CD1c-positive myeloid dendritic cell (primary cell): ENCODE measurements around the gene PTCHD1.

Experiments
- DNase-seq: peaks from one replicate; pipeline ENCODE4 v3.0.0-alpha.2; 2016; ENCODE audit errors: extremely low spot score

Gene PTCHD1

DNA sequence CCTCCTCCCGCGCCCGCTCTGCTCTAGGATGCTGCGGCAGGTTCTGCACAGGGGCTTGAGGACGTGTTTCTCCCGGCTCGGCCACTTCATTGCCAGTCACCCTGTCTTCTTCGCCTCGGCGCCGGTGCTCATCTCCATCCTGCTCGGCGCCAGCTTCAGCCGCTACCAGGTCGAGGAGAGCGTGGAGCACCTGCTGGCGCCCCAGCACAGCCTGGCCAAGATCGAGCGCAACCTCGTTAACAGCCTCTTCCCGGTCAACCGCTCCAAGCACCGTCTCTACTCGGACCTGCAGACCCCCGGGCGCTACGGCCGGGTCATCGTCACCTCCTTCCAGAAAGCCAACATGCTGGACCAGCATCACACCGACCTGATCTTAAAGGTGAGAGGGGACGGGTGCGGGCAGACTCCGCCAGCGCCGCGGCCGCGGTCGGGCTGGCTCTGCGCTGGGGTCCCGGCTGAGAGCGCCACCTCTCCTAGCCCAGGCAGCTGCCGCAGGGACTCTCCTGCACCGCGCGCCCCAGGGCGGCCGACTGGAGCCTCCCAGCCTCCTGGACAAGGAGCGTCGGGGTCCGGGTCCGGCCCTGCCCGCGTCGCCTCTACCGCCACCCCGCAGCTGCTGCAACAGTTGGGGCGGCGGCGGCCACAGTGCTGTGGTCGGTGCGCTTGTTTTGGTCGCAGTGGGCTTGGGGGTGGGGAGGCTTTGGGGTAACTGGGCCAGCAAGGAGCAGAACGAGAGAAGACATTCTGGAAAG lies at the start of gene PTCHD1:
TSS of gene PTCHD1 (plus strand) at position 2 of the 752 bp plus-strand sequence. CDS start at position 29, 27 bp downstream.
- DNase-seq, result no peak

DNA sequence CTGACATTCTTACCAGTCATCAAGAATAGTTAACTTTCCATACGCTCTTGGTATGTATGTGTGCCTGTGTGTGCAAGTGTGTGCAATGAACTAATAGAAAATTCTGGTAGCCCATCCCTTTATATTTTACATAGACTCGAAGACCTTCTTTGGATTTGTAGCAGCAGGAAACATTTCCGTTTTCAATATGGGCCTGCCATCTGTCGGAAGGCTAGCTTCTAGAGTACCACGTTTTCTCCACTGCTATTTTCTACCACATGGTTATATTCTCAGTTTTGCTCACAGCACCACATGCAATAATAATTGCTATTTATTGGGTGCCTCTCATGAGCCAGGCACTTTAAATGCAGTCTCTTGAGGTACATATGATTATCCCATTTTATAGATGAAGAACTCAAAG lies 47.9 kb upstream of the PTCHD1 start:
- DNase-seq, result no peak

DNA sequence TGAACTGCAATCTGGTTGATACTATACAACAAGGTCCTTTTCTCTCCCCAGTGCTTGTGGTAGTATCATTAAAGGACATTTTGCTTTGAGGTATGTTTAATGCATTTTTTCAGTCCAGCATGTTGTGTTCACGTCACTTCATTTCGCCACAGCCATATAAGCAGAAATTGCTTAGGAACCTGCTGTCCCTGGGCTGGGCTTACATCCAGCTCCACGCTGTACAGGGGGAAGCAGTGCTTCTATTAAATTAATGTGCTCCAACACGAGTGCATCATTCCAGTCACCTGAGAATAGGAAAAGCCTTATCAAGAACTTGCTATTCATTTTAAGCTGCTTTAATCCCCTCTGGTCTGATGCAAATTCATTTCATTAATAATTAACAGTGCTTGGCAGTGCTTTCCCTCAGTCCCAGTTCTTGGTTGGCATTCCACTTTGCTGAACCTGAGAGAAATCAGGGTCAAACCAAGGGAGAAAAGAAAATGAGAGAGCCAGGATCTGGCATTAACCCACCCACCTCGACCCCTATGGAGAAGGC lies 47.4 kb upstream of the PTCHD1 start:
- no peak for DNase-seq

DNA sequence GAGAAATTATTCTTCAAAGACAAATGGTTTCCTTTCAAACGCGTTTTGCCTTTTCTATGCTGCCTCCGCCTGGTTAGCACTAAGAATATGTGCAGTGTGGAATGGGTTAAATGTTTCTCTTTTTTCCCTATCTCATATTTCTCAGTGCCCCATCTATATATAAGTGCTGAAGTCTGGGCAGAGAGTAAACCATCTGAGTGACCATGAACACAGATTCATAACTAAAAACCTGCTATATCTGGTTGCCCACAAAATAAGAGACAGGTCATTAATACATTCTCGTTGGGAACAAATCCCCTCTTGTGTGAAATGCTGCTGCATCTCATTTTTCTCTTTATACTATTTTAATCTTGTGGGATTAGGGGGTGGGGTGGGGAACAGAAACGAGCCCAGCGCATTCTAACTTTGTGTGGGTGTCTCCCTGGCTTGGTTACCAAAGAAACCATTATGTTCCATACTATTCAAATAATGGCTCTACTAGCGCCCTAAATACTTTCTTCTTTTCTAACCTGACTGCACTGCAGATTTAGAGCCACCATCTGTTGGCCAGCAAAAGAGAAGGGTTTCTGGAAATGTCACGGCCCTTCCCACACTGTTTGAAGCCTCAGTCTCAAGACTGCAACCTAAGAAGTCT lies 42.2 kb upstream of the PTCHD1 start:
- DNase-seq, result no peak

DNA sequence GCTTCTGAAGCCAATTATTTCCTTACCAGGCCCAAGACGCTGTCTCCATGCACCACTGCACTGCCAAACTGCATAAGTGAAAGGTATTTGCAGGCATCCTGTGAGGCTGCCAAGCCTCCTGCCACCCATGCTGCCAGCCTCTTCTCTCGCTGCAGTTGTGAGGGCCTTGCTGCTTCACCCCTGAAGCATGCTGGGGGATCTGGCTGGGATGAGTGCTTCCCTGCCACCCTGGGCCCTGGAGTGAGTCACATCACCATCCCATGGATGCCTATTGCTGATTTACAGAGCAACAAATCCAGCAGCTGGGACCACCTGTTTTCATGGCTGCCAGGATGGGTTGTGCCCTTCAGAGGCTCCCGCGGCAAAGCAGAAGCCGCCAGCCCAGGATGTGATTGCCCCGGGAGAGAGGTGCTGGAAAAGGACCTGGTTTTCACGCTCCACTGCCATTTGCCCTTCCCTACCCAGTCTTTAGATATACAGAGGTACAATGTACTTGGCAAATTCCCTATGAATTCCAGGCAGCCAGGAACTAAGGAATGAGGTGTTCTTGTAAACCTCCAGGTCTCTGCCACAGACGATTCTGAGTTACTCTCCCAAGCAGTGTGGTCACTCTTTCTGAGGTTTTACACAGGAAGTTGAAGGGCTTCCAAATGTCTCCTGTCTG lies 41.5 kb upstream of the PTCHD1 start:
- no peak for DNase-seq

DNA sequence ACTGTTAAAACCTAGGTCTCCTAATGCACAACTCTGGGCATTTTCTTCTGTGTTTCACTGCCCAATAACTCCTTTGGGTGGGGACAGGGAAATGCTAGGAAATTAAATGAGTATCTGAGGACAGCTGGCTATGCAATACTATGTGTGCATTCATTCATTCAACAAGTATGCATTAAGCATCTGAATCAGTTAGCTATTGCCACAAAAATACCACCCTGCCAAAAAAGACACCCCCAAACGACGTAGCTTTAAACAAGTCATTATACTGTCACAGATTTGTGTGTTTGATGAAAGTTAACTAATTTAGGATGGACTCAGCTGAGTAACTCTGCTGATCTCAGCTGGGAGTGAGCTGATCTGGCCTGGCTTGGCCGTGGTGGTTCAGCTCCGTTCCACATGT lies 29.8 kb upstream of the PTCHD1 start:
- no peak for DNase-seq

DNA sequence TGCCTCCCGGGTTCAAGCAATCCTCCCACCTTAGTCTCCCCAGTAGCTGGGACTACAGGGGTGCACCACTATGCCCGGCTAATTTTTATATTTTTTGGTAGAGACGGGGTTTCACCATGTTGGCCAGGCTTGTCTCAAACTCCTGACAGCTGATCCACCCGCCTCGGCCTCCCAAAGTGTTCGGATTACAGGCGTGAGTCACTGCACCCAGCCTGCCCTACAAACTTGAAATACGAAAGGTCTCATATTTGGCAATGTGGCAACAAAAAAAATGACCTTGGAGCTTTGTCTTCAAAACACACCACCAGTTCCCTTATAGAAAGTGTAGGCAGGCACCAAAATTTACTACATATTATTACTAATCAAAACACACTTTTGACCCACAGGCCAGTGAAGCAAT lies 22.9 kb upstream of the PTCHD1 start:
- no peak for DNase-seq

DNA sequence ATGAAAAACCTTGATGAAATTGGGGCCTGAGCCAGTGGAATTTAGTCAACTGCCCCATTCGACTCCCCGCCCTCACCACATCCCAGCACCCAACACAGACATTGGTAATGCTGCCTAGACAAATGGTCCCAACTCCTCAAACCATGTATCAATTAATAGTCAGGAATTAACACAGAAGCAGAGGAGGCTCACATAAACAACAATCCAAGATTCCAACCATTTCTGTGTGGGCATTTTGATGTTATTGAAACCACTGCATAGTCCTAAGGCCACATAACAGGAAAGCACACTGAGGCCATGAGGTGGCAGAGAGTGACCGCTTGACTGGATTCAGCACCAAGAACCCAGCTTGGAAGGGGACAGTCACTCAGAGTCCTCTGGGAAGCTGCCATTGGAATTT lies 22.5 kb upstream of the PTCHD1 start:
- DNase-seq, result no peak

DNA sequence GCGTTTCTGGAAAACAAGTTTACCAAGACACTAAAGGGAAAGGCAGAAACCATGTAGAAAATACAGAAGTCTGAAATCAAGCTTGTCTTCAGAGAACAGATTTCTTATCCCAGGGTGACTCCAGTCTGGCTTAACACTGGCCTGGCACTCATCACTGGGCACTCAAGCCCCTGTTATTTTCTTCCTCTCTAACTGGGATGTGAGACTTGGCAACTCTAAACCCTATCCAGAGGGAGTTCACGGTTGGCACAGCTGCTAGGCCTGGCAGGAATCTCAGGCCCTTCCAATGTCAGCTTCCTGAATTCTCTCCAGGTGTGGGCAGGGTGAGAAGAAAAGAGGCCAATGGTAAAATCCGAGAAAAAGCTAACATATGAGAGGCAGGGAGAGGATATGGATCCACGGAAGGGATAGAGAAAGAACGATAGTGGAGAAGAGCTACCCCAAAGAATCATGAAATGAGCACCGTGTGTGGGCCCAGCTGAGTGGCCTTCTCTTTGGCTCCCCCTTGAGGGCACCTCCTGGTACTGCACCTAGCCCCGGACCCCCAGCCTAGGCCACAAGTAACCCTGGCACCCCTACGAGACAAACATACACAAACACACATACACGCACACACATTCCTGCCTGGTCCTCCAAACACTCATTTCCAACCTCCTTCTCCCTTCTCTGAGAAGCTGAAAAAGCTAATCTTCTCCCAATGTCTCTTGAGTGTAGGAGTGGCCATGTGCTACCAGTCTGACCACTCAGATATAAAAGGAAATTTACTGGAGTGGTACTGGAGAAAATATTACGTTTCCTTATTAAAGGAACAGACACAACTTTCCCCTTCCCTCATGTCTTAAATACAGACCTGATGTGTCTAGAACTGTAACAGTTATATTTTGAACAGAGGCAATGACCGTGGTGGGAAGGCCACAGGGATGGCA lies 16.6 kb upstream of the PTCHD1 start:
- peak; percentile 4 for DNase-seq

DNA sequence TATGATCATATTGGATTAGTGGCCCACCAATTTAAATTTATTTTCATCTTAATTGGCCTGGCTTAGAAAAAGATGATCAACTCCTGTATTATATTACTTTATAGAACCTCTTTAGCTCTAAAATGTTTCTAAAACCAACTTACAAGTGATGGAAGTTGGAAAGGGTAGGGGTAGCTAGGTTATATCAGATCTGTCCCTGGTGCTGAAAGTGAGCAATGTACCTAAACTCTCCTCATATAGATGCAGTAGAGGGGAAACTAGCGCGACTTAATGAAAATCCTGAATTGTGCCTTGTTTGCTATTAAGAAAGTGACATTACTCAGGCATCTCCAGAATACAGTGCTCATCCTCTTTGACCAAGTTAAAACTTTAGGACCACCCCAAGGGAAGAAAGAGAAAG lies 7.5 kb upstream of the PTCHD1 start:
- no peak for DNase-seq

DNA sequence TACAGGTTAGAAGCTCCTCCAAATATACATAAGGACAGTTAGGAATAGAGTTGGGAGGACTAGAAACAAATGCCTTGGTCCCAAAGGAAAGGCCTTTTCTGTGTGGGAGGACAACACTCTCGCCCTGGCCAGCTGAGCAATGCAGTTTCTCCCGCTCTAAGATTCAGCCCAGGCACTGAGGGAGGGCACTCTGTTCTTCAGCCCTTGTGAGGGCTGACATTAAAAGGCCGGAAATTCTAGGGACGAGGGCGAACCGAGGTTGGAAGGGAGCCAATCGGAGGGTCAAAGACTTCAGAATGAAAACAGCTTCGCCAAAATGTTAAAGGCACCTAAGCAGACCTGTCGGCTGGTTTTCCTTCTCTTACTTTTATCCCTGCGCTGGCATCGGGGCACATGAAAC lies 2.9 kb upstream of the PTCHD1 start:
- no peak for DNase-seq

DNA sequence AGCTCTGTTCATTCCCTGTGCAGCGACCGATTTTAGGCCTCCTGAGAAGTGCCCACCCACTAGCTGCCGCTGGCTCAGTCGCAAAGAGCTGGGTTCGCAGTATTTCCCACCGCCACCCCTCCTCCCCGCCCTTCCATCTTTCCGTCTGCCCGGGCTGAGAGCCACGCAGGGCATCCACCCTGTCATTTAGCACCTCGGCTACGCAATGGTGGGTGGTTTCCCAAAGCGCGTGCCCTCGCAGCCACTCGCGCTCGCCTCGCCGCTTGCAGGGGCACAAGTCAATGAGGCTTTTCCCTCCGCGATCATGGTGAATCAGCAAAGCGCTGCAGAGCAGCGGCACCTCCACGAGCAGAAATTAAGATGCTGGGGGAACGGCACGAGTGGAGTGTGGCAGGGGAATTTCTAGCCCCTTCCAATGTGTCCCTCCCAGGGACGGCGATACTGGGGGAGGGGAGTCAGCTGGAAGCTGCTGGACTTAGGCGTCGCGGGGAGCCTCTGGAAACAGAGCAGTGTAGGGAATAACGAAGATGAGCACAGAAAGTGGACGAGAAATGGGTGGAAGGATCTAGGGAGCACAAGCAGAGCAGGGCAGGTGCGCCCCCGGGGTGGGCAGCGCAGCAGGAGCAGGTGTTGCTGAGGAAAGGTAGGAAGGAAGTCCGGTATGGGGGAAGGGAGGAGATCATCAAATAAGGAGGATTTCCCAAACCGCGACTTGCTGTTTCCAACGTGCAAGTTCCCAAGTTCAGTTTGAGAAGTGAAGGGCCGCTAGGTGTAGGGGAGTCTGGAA lies 2.4 kb upstream of the PTCHD1 start:
- no peak for DNase-seq

DNA sequence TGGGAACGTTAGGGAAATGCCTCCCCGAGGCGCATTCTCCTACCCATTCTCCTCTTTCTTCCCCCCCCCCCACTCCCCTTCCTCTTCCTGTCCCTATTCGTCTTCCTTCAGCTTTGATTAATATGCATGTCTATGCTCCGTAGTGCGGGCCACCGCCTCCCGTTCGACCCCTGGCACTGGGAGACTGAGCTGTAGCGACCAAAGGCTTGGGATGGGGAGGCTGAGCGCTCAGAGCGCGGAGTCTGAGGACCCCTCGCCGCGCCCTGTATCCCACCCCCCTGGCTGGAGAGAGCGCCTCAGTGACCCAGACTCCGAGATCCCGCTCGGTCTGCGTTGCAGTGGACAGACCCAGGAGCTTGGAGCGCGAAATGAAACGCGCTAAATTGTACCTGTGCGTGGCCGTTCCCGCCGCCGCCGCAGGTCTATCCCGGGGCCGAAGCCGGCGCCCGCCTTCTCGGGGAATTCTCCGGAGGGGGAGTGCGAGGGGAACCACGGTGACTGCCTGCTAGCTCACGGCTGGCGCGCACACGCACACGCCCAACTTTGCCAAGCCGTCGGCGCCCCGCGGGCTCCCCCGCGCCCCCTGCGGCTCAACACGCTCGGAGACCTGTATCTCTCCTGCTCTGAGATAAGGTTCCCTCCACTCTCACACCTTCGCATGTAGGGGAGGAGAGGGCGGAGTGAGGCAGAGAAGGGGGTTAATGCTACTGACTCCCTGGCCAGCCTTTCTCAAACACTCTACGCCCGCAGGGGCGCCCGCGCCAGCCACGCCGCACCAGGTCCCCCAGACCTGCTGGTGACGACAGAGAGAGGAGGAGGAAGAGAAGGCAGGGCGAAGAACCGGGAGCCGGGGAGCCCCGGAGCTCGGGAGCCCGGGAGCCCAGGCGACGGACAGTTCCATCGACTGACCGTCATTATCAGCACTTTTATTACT lies 1.5 kb upstream of the PTCHD1 start:
- no peak for DNase-seq

DNA sequence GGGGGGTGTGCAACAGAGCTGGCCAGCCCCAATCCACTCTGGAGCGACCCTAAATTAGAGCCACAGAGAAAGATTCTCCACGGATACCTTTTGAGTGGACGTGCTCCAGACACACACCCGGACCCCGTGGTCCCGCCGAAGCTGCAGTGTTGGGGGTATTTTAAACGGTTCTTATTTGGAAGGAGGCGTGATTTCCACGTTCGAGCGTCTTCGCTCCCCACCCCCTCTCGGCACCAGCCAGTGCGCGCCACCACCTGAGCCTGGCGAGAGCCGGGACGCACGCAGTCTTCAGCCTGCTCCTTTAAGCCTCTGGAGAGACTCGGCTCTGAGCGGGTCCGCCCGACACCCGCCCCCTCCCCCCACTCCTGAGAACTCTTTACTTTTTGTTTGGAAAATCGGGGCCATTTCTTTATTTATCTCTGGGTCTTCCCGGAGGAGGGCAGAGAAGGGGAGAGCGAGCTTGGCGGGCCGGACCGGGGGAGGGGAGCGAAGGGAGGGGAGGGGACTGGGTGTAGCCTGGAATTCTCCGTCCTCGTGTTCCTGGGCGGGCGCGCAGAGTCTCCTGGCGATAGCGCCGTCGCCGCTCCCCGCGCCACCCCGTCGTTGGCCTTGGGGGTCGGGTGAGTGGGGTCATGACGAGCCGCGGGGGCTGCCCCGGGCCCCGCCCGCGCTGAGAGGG lies 668 bp upstream of the PTCHD1 start:
- no peak for DNase-seq

DNA sequence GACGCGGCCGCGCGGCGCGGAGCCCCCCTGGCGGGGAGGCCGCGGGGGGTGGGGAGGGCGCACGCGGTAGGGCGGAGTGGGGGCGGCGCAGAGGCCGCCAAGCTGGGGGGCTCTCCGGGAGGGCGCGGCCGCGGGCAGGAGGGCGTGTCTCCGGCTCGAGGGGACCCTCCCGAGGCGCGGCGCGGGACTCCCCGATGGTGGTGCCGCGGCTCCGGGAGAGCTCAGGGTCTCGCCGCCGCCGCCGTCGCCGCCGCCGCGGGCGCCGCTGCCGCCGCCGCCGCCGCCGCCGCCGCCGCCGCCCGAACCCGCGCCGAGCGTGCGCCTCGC lies 165 bp upstream of the PTCHD1 start:
- no peak for DNase-seq

DNA sequence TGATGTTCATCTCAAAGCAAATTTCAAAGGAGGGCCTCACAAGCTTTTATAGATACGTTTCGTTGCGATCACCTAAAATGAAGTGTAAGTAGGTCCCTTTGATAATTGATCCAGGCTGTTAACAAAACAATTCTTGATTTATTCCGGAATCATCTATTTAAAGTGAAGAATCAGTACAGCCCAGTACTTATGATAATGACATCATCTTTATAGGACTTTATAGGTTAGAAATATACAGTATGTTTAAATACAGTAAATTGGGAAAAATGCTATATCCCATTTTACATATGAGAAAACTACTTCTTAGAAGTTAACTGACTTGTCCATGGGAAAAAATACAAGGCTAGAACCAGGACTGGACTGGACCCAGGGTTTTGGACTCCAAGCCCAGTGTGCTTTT lies 3.7 kb downstream of the PTCHD1 start:
- no peak for DNase-seq

DNA sequence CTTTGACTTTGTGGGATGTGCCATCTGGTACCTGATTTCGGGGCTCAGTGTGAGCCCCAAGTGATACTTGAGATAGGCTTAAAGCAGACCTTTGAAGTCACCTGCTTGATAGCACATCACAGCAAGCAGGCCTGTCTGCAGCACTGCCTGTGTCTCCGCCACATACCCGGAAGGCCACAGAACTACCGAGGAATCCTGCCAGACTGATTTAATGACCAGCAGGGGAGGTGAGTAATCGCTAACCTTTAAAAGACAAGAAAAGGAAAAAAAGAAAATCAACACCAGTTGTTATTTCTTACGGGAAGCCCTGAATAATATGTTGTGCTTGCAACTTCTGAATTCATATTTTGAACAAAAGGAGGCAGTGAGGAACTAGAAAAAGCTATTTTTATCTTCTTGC lies 6.8 kb downstream of the PTCHD1 start:
- DNase-seq, result no peak

DNA sequence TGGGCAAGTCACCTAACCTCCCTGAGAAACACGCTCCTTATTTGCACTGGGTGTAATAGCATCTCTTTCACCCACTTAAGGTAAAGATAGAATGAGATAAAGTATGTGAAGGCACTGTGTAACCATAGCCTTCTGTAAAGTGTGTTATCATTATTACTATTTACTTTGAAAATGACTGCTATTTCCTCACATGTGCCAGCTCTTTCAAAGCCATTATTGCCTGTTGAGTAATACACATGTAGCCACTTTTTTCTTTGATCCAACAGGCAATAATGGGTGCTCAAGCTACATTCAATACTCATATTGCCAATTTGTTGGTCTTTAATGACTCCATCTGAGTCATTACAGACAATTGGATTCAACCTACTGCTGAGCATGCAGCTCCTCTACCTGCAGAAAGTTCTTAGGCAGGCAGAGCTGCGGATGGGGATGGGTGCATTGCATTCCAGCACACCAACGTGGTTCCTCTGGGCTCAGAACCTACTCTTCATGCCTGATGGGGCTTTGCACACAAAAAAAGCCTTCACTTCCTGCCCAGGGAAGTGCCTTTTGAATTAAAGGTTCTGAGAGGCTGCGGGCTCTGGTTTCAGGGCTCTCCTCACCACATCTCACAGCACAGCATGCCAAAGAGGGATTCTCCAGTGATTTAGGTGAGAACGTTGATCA lies 9.7 kb downstream of the PTCHD1 start:
- no peak for DNase-seq

DNA sequence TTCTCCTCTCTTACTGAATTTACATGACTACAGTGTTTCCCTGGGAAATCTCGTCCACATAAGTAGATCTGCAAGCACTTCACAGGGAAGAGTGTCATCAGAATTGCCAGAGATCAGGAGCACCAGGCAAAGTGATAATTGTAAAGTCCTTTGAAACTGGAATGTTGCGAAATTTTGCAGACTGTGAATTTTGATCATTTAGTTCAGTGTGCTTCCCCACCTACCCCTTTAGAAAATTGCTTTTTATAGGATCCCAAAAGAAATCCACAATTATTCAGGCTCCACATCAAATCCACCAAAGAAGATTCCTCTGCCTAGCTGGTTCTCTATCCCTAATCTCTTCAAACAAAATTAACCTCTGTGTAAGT lies 10.2 kb downstream of the PTCHD1 start:
- no peak for DNase-seq
